GM23338 (cell line): ENCODE data around the gene TADA2A. TPM values are rescaled to one million over a fixed set of nuclear protein-coding genes. Genes with fewer than 3 reads are reported as not detected.

Source experiments
- ATAC-seq: fragments of 200-7000 bp; cut with Tn5 transposase; 3 replicates; pipeline ENCODE4 v1.9.1; 2020
- DNase-seq: peaks from one replicate; pipeline ENCODE4 v3.0.0-alpha.2; 2015; ENCODE audit warnings: low spot score
- H2AFZ ChIP-seq: fragments of 200-600 bp; sonication (generic); 2 replicates; pipeline ENCODE4 v1.8.0; 2016; ENCODE audit warnings: antibody characterized with exemption, mild to moderate bottlenecking, moderate library complexity
- H3F3A ChIP-seq: fragments of 200-600 bp; sonication (generic); replicated peaks from 2 replicates; pipeline ENCODE4 v1.8.0; 2017; ENCODE audit warnings: antibody characterized with exemption, mixed run types, low read depth
- H3K27ac ChIP-seq: fragments of 200-600 bp; sonication (generic); 2 replicates; pipeline ENCODE4 v1.6.1; 2016; ENCODE audit warnings: low read depth
- H3K27me3 ChIP-seq: fragments of 200-600 bp; sonication (generic); 2 replicates; pipeline ENCODE4 v1.8.0; 2016; ENCODE audit warnings: mild to moderate bottlenecking, mixed run types, moderate library complexity; ENCODE audit not compliant: insufficient read depth
- H3K36me3 ChIP-seq: fragments of 200-600 bp; sonication (generic); 2 replicates; pipeline ENCODE4 v1.8.0; 2016; ENCODE audit warnings: mild to moderate bottlenecking; ENCODE audit not compliant: insufficient read depth
- H3K4me1 ChIP-seq: fragments of 200-600 bp; sonication (generic); 2 replicates; pipeline ENCODE4 v1.8.0; 2016; ENCODE audit warnings: mild to moderate bottlenecking, moderate library complexity; ENCODE audit not compliant: insufficient read depth
- H3K4me2 ChIP-seq: fragments of 200-600 bp; sonication (generic); 2 replicates; pipeline ENCODE4 v1.7.1; 2017; ENCODE audit warnings: mixed run types
- H3K4me3 ChIP-seq: fragments of 200-600 bp; sonication (generic); 2 replicates; pipeline ENCODE4 v1.6.1; 2016; ENCODE audit warnings: mixed run types
- H3K79me2 ChIP-seq: fragments of 200-600 bp; sonication (generic); replicated peaks from 2 replicates; pipeline ENCODE4 v1.8.0; 2017; ENCODE audit warnings: mild to moderate bottlenecking; ENCODE audit not compliant: insufficient read depth
- H3K9me2 ChIP-seq: fragments of 200-600 bp; sonication (generic); 2 replicates; pipeline ENCODE4 v1.8.0; 2017; ENCODE audit not compliant: insufficient read depth
- H4K20me1 ChIP-seq: fragments of 200-600 bp; sonication (generic); replicated peaks from 2 replicates; pipeline ENCODE4 v1.8.0; 2017; ENCODE audit warnings: mild to moderate bottlenecking; ENCODE audit not compliant: insufficient read depth
- H3K27ac Mint-ChIP-seq: 2 replicates; pipeline ENCODE4 v1.8.0; 2020; ENCODE audit warnings: inconsistent platforms, mild to moderate bottlenecking, moderate library complexity, mixed read lengths
- H3K27me3 Mint-ChIP-seq: 3 replicates; pipeline ENCODE4 v1.8.0; 2022; ENCODE audit warnings: low read depth, mild to moderate bottlenecking, moderate library complexity, mixed read lengths, inconsistent platforms; ENCODE audit not compliant: insufficient read depth, poor library complexity
- H3K36me3 Mint-ChIP-seq: 3 replicates; pipeline ENCODE4 v1.8.0; 2021; ENCODE audit warnings: low read depth, mild to moderate bottlenecking, inconsistent platforms, moderate library complexity, mixed read lengths
- H3K4me1 Mint-ChIP-seq: 3 replicates; pipeline ENCODE4 v1.8.0; 2020; ENCODE audit warnings: mild to moderate bottlenecking, inconsistent platforms, mixed read lengths
- H3K4me3 Mint-ChIP-seq: 3 replicates; pipeline ENCODE4 v1.8.0; 2021; ENCODE audit warnings: moderate library complexity, mild to moderate bottlenecking, inconsistent platforms, mixed read lengths
- H3K9me3 Mint-ChIP-seq: 3 replicates; pipeline ENCODE4 v1.8.0; 2020; ENCODE audit warnings: moderate library complexity, mild to moderate bottlenecking, inconsistent platforms, mixed read lengths
- CREB1 ChIP-seq: fragments of 250-450 bp; sonication (Bioruptor Pico); IDR thresholded peaks from 2 replicates; pipeline ENCODE4 v1.5.0; 2020; ENCODE audit warnings: low read depth, mild to moderate bottlenecking, moderate library complexity
- CTCF ChIP-seq, 2 experiments: fragments of 200-600 bp in 1 of 2; sonication (generic) in 1 of 2; conservative IDR thresholded peaks; 2 replicates each; pipeline versions ENCODE4 v1.5.1 to v1.6.1; 2016 to 2017; ENCODE audit warnings: antibody characterized with exemption in 2 of 2, low read depth in 2 of 2, mild to moderate bottlenecking in 2 of 2, moderate library complexity in 1 of 2
- ETS1 ChIP-seq: IDR thresholded peaks from 2 replicates; pipeline ENCODE4 v1.6.1; 2016; ENCODE audit warnings: antibody characterized with exemption
- EZH2 ChIP-seq: fragments of 200-600 bp; sonication (generic); IDR thresholded peaks from one replicate; pipeline ENCODE4 v1.8.0; 2017; ENCODE audit warnings: antibody characterized with exemption, mild to moderate bottlenecking, low read depth; ENCODE audit not compliant: unreplicated experiment
- EZH2phosphoT487 ChIP-seq: fragments of 200-600 bp; sonication (generic); IDR thresholded peaks from one replicate; pipeline ENCODE4 v1.8.1; 2018; ENCODE audit warnings: antibody characterized with exemption; ENCODE audit not compliant: unreplicated experiment
- JUNB ChIP-seq: IDR thresholded peaks from one replicate; pipeline ENCODE4 v1.6.1; 2016; ENCODE audit warnings: antibody characterized with exemption; ENCODE audit not compliant: unreplicated experiment
- NANOG ChIP-seq: IDR thresholded peaks from 2 replicates; pipeline ENCODE4 v1.6.1; 2016; ENCODE audit warnings: antibody characterized with exemption, borderline replicate concordance
- POLR2AphosphoS5 ChIP-seq: IDR thresholded peaks from 2 replicates; pipeline ENCODE4 v1.6.1; 2016; ENCODE audit warnings: antibody characterized with exemption, low read depth
- REST ChIP-seq: IDR thresholded peaks from one replicate; pipeline ENCODE4 v1.6.1; 2018; ENCODE audit warnings: antibody characterized with exemption; ENCODE audit not compliant: unreplicated experiment
- STAT1 ChIP-seq: IDR thresholded peaks from one replicate; pipeline ENCODE4 v1.6.1; 2016; ENCODE audit warnings: antibody characterized with exemption; ENCODE audit not compliant: unreplicated experiment
- ZNF114 ChIP-seq: fragments of 250-450 bp; sonication (Bioruptor Pico); IDR thresholded peaks from 2 replicates; pipeline ENCODE4 v1.5.0; 2020; ENCODE audit warnings: mild to moderate bottlenecking, moderate library complexity
- ZNF331 ChIP-seq: fragments of 250-450 bp; sonication (Bioruptor Pico); IDR thresholded peaks from 2 replicates; pipeline ENCODE4 v1.5.0; 2020; ENCODE audit warnings: low read depth, mild to moderate bottlenecking, moderate library complexity
- ZNF462 ChIP-seq: fragments of 250-450 bp; sonication (Bioruptor Pico); IDR thresholded peaks from 2 replicates; pipeline ENCODE4 v1.5.0; 2020; ENCODE audit warnings: mild to moderate bottlenecking, moderate library complexity
- polyA plus RNA-seq: library from polyadenylated mRNA; unstranded; fragments of >200 nt; fragmentation: Nextera tagmentation; extraction: Ambion mirVana; gene quantifications from 2 replicates; pipeline ENCODE4 v1.2.1, GENCODE V29; 2016
- total RNA-seq: library from RNA; depleted of rRNA; stranded (reverse); fragments of >200 nt; shearing (Covaris generic); gene quantifications from 2 replicates; pipeline ENCODE4 v1.2.3, GENCODE V29; 2014

TADA2A gene
- total and polyA plus RNA-seq, 2 experiments from 2014 or later, result 14.5 to 17.1 TPM

- Mint-ChIP-seq H3K27ac (peak overlapping the region; percentile 43; the same call in 1 of the 2 replicates), H3K9me3 (no peaks in the 10 kb centered on the region; the same call in 2 of the 3 replicates), H3K27me3 (peaks cover 8% of the 10 kb centered on the region), H3K36me3 (no peaks in the 10 kb centered on the region; the same call in 2 of the 3 replicates), H3K4me1 (peaks cover 41% of the 10 kb centered on the region), H3K4me3 (peak overlapping the region; percentile 87)
- H3K27ac ChIP-seq, result no peak overlapping the region
- H3K4me3 ChIP-seq, result peak overlapping the region; percentile 86
- H3K9me2 ChIP-seq, result no peaks in the 10 kb centered on the region
- H4K20me1 ChIP-seq, result peaks cover 14% of the 10 kb centered on the region
- 0 out of 2 replicates have a peak overlapping the region, but pooled peaks have one; percentile 80 for H2AFZ ChIP-seq
- peaks cover 40% of the 10 kb centered on the region for H3K4me1 ChIP-seq
- H3K27me3 ChIP-seq, result 0 out of 2 replicates have a peak, but pooled peaks cover 5% of the 10 kb centered on the region
- peaks cover 8% of the 10 kb centered on the region for H3F3A ChIP-seq
- peaks cover 51% of the 10 kb centered on the region for H3K79me2 ChIP-seq
- DNase-seq, result peak; percentile 69
- ATAC-seq, result peak; percentile 5; the same call in 2 of the 3 replicates
- TF ChIP-seq EZH2 (no peak), CREB1 (no peak), EZH2phosphoT487 (no peak), ZNF114 (CRISPR knock-in tag) (no peak), CTCF (conservative IDR thresholded peaks at IDR 0.05; ENCODE audit: low read depth in 2 of 2) (no peak), POLR2AphosphoS5 (no peak), ETS1 (no peak), REST (no peak), JUNB (no peak), STAT1 (no peak), ZNF462 (CRISPR knock-in tag) (no peak), ZNF331 (CRISPR knock-in tag) (no peak), NANOG (no peak)
- peak overlapping the region; percentile 97 for H3K4me2 ChIP-seq
- H3K36me3 ChIP-seq, result no peaks in the 10 kb centered on the region
Measured at GRCh38 chr17:37490638-37491614, 84.2 kb downstream of the TADA2A start.
